Activated T-cell treated with anti-CD3 and anti-CD28 coated beads for 48 hours (primary cell): Measurements from ENCODE around the gene IL1RL1.
A peak's percentile ranks its signal among the peaks of the same experiment; 100 is the strongest.
"Not testable (repeated sequence)": the region's sequence is repeated elsewhere in the genome, so short reads cannot be mapped to it uniquely, and the experiment has no call there.

Experiments used
- DNase-seq: peaks from one replicate; pipeline ENCODE4 v3.0.0-alpha.2; 2020; ENCODE audit warnings: low read depth

The IL1RL1 gene

GRCh38 chr2:102294802-102295489 is 16.4 kb upstream of the IL1RL1 start:
- DNase-seq: no peak

- no peak for DNase-seq
Observed at GRCh38 chr2:102295566-102295965, 15.8 kb upstream of the IL1RL1 start.

- no peak for DNase-seq
Observed at GRCh38 chr2:102296449-102296848, 14.9 kb upstream of the IL1RL1 start.

GRCh38 chr2:102297891-102298290 is 13.5 kb upstream of the IL1RL1 start:
- DNase-seq: no peak

GRCh38 chr2:102301867-102302362 is 9.4 kb upstream of the IL1RL1 start:
- peak; percentile 41 for DNase-seq

- DNase-seq: no peak
Observed at GRCh38 chr2:102302458-102302857, 8.9 kb upstream of the IL1RL1 start.

- DNase-seq: no peak
Observed at GRCh38 chr2:102303589-102303988, 7.8 kb upstream of the IL1RL1 start.

- no peak for DNase-seq
Observed at GRCh38 chr2:102304268-102304667, 7.1 kb upstream of the IL1RL1 start.

- DNase-seq: no peak
Observed at GRCh38 chr2:102304711-102305611, 6.4 kb upstream of the IL1RL1 start.

- DNase-seq: no peak
Observed at GRCh38 chr2:102306125-102306524, 5.2 kb upstream of the IL1RL1 start.

GRCh38 chr2:102313025-102313424 is 1.7 kb downstream of the IL1RL1 start:
- no peak for DNase-seq

- no peak for DNase-seq
Observed at GRCh38 chr2:102313471-102313870, 2.1 kb downstream of the IL1RL1 start.

- DNase-seq: no peak
Observed at GRCh38 chr2:102313950-102314349, 2.6 kb downstream of the IL1RL1 start.

- no peak for DNase-seq
Observed at GRCh38 chr2:102315921-102316320, 4.6 kb downstream of the IL1RL1 start.

GRCh38 chr2:102317715-102318114 is 6.4 kb downstream of the IL1RL1 start:
- no peak for DNase-seq

- DNase-seq: no peak
Observed at GRCh38 chr2:102318437-102318836, 7.1 kb downstream of the IL1RL1 start.

- no peak for DNase-seq
Observed at GRCh38 chr2:102321941-102322719, 10.8 kb downstream of the IL1RL1 start.

- DNase-seq: not testable (repeated sequence)
Observed at GRCh38 chr2:102324914-102325313, 13.6 kb downstream of the IL1RL1 start.

- DNase-seq: no peak
Observed at GRCh38 chr2:102331311-102331980, 20.1 kb downstream of the IL1RL1 start.

GRCh38 chr2:102334486-102334885 is 23.1 kb downstream of the IL1RL1 start:
- no peak for DNase-seq

GRCh38 chr2:102335871-102336366 is 24.6 kb downstream of the IL1RL1 start:
- no peak for DNase-seq
